Measurements from ENCODE around the gene DNPH1. TPM values are rescaled to one million over a fixed set of nuclear protein-coding genes. Genes with fewer than 3 reads are reported as not detected.

Gene DNPH1
- total and polyA plus RNA-seq, 2 of the 8 experiments (the other 6 are each of a cell fraction or from before 2014, with no cell fraction given): 33.9 to 134 TPM

GRCh38 chr6:43186019-43186418 is 43.3 kb downstream of the DNPH1 start:
- Histone ChIP-seq H2BK12ac (ENCODE audit: low read depth, low read length) (no peak overlapping the region), H4K8ac (ENCODE audit: extremely low read depth, insufficient read depth, low read length) (no peak overlapping the region), H3K79me2 (ENCODE audit: control insufficient read depth in 1 of 2, insufficient read depth in 2 of 2, low read length in 2 of 2) (no peaks in the 10 kb centered on the region), H3K14ac (ENCODE audit: insufficient read length) (no peak overlapping the region), H3K27me3 (replicated peaks in 1 of 4; ENCODE audit: control insufficient read depth in 3 of 4, extremely low read depth in 1 of 4, insufficient read depth in 3 of 4, low read length in 3 of 4) (no peaks in the 10 kb centered on the region; a peak in 1 of 7 replicates), H3K4ac (replicated peaks; ENCODE audit: insufficient read length, low read depth, low read length) (no peak overlapping the region), H3K4me3 (ENCODE audit: extremely low read depth in 1 of 4, insufficient read depth in 2 of 4, low read depth in 3 of 4, low read length in 4 of 4) (no peak overlapping the region), H3K23ac (ENCODE audit: insufficient read length) (no peak overlapping the region), H2BK5ac (ENCODE audit: low read depth, low read length) (no peak overlapping the region), H3K36me3 (ENCODE audit: control insufficient read depth in 2 of 4, insufficient read depth in 4 of 4, low read length in 3 of 4) (peaks cover 0 to 3% (median 0%) of the 10 kb centered on the region in 4 experiments; a peak in 1 of 8 replicates), H4K5ac (ENCODE audit: insufficient read length, low read depth, low read length) (no peak overlapping the region), H3K18ac (ENCODE audit: extremely low read depth, low read length) (no peak overlapping the region), H4K20me1 (replicated peaks in 1 of 2; ENCODE audit: control insufficient read depth in 1 of 2, insufficient read depth in 2 of 2, low read length in 2 of 2) (no peaks in the 10 kb centered on the region), H2BK20ac (ENCODE audit: low read length) (no peak overlapping the region), H3K79me1 (ENCODE audit: low read depth, low read length) (no peaks in the 10 kb centered on the region), H2AFZ (ENCODE audit: low read length) (no peak overlapping the region), H3K9ac (replicated peaks in 1 of 4; ENCODE audit: extremely low read depth in 1 of 4, low read depth in 3 of 4, low read length in 3 of 4) (no peak overlapping the region), H3K56ac (replicated peaks; ENCODE audit: insufficient read length, low read depth, low read length) (no peak overlapping the region), H3K23me2 (ENCODE audit: low read depth, low read length) (peaks cover 8% of the 10 kb centered on the region), H2AK5ac (ENCODE audit: low read depth, low read length) (no peak overlapping the region), H3K27ac (ENCODE audit: low read depth, low read length) (no peak overlapping the region), H3K4me2 (ENCODE audit: insufficient read depth in 1 of 2, low read depth in 2 of 2, low read length in 2 of 2) (no peak overlapping the region), H3K4me1 (replicated peaks in 1 of 4; ENCODE audit: control insufficient read depth in 3 of 4, insufficient read depth in 4 of 4, low read length in 3 of 4) (peaks cover 0 to 3% (median 1%) of the 10 kb centered on the region in 4 experiments; a peak in 1 of 7 replicates), H2BK120ac (replicated peaks; ENCODE audit: low read depth, low read length) (no peak overlapping the region), H4K91ac (replicated peaks; ENCODE audit: insufficient read length, low read length) (no peak overlapping the region), H2BK15ac (ENCODE audit: low read length) (no peak overlapping the region), H3K9me3 (ENCODE audit: insufficient read depth in 2 of 2, low read depth in 1 of 2, low read length in 1 of 2) (no peaks in the 10 kb centered on the region)
- no peak for FAIRE-seq
- WGBS, 2 experiments (ENCODE audit: extremely low coverage in 1 of 2, insufficient coverage in 1 of 2, insufficient read length in 1 of 2, insufficient replicate concordance in 2 of 2, low coverage in 1 of 2, low lambda C conversion rate in 2 of 2, missing lambda C conversion rate in 1 of 2): 91% methylated on average over 14 of the region's 14 CpGs; no CpG with 5 or more reads in 1 of the 2 experiments
- ChIA-PET CTCF (ENCODE audit: partially characterized antibody) (no interaction called here), POLR2A (ENCODE audit: partially characterized antibody) (interaction anchor here (0.7 to 2.9 kb wide), 3 partner anchors 9 to 15 kb away, joined by 3 to 16 read pairs (median 9); partner anchors contain the start of gene SRF)
- no peak for DNase-seq (ENCODE audit: low read depth in 1 of 2, low spot score in 2 of 2)
- TF ChIP-seq TCF12 (IDR thresholded peaks at IDR 0.05; ENCODE audit: low read depth, low read length): no peak
